Memory B cell (primary cell): ENCODE results near the gene GPR63.

Experiments used
- ATAC-seq: fragments of 150-1000 bp; cut with Tn5 transposase; 2 replicates; pipeline ENCODE4 v1.10.0; 2021; ENCODE audit warnings: low read depth, mild to moderate bottlenecking, moderate library complexity
- DNase-seq, 2 donors: peaks; one replicate each; pipeline ENCODE4 v3.0.0; 2022; ENCODE audit warnings: low spot score in 2 of 2
- H3K27ac Mint-ChIP-seq: one replicate; pipeline ENCODE4 v1.8.0; 2022; ENCODE audit warnings: mild to moderate bottlenecking, moderate library complexity, mixed read lengths
- H3K27me3 Mint-ChIP-seq: one replicate; pipeline ENCODE4 v1.8.0; 2022; ENCODE audit warnings: mixed read lengths
- H3K36me3 Mint-ChIP-seq: one replicate; pipeline ENCODE4 v1.8.0; 2022; ENCODE audit warnings: mild to moderate bottlenecking, mixed read lengths
- H3K4me1 Mint-ChIP-seq: one replicate; pipeline ENCODE4 v1.8.0; 2022; ENCODE audit warnings: mixed read lengths
- H3K4me3 Mint-ChIP-seq: one replicate; pipeline ENCODE4 v1.8.0; 2022; ENCODE audit warnings: mild to moderate bottlenecking, moderate library complexity, mixed read lengths
- H3K9me3 Mint-ChIP-seq: one replicate; pipeline ENCODE4 v1.8.0; 2022; ENCODE audit warnings: mixed read lengths

The GPR63 gene

DNA sequence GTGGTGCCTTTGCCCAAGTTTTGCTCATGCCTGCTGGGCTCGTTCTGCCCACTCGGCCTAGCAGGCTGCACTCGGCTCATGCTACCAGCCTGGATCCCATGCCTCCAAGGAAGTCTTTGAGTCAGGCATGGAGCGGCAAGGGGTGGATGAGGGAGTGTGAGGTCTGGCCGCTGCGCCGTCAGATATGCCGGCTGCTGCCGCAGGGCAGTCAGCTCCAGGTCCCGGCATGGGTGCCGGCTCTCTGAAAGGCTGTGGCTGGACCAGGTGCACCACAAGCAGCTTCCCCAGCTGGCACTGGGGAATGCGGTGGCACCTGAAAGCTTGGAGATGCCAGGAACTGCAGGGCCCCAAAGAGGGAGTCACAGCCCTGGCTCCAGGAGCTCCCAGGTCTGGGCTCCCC, 75.5 kb downstream of the GPR63 start:
- H3K4me3 Mint-ChIP-seq = no peak overlapping the region
- H3K27me3 Mint-ChIP-seq = peaks cover 3% of the 10 kb centered on the region
- no peaks in the 10 kb centered on the region for H3K36me3 Mint-ChIP-seq
- DNase-seq = no peak
- H3K9me3 Mint-ChIP-seq = no peaks in the 10 kb centered on the region
- no peak overlapping the region for H3K27ac Mint-ChIP-seq
- ATAC-seq = no peak
- no peaks in the 10 kb centered on the region for H3K4me1 Mint-ChIP-seq

DNA sequence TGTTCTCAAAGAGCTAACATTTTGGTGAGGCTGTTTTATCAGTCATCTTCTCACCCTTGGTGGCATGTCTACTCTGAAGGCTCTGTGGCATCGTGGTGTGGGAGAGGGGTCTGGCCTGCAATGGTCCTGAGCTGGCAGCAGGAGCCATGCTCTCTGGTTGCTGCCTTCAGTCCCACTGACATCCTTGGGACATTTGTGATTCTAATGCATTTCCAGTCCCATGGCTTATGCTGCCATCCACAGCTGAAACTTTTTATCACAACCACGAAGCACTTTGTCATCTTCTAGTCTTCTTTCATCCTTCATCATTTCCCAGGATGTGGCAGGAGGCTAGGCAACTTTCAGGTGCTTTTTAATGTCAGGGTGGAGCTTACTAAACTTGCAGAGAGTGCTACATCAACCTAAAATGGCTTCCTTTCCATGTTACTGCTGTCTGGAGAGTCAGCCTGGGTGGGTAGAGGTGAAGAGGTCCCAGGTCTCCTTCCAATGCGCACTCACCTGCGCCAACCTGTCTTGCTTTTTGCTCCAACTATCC, 77.1 kb downstream of the GPR63 start:
- no peak for DNase-seq
- H3K27me3 Mint-ChIP-seq = peaks cover 2% of the 10 kb centered on the region
- no peak overlapping the region for H3K27ac Mint-ChIP-seq
- H3K9me3 Mint-ChIP-seq = no peaks in the 10 kb centered on the region
- ATAC-seq = no peak
- no peak overlapping the region for H3K4me3 Mint-ChIP-seq
- no peaks in the 10 kb centered on the region for H3K36me3 Mint-ChIP-seq
- H3K4me1 Mint-ChIP-seq = no peaks in the 10 kb centered on the region

DNA sequence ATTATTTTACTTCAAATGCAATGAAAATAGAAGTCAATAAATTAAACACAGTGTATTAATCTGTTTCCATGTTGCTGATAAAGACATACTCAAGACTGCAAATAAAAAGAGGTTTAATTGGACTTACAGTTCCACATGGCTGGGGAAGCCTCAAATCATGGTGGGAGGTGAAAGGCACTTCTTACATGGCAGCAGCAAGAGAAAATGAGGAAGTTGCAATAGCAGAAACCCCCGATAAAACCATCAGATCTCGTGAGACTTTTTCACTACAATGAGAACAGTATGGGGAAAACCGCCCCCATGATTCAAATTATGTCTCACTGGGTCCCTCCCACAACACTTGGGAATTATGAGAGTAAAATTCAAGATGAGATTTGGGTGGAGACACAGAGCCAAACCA, 82.2 kb downstream of the GPR63 start:
- Mint-ChIP-seq H3K4me3 (no peak overlapping the region), H3K36me3 (no peaks in the 10 kb centered on the region), H3K9me3 (peaks cover 7% of the 10 kb centered on the region), H3K4me1 (no peaks in the 10 kb centered on the region), H3K27ac (no peak overlapping the region), H3K27me3 (peaks cover 9% of the 10 kb centered on the region)
- DNase-seq (no peak), ATAC-seq (no peak)

DNA sequence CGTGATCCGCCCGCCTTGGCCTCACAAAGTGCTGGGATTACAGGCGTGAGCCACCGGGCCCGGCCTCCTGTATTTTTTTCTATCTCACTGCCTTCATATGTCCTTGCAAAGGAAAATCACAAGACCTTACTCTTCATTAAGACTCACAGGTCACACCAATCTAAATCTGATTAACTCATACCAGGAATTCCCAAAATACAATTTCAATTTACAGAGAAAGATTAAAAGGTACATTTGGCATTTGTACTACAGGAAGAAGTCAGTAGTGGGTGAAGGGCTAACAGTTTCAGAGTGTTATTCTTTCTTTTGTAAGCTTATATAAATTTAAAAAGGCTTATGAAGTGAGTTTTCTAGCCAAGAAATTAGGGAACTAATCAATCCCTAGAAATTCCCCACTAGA, 87.4 kb downstream of the GPR63 start:
- no peaks in the 10 kb centered on the region for H3K4me1 Mint-ChIP-seq
- H3K36me3 Mint-ChIP-seq = no peaks in the 10 kb centered on the region
- no peak for ATAC-seq
- peaks cover 7% of the 10 kb centered on the region for H3K9me3 Mint-ChIP-seq
- H3K4me3 Mint-ChIP-seq = no peak overlapping the region
- peaks cover 8% of the 10 kb centered on the region for H3K27me3 Mint-ChIP-seq
- DNase-seq = no peak
- no peak overlapping the region for H3K27ac Mint-ChIP-seq
